ENCODE data around the gene FAM184B. TPM values are rescaled to one million over a fixed set of nuclear protein-coding genes. Genes with fewer than 3 reads are reported as not detected.

The FAM184B gene
- polyA plus RNA-seq, 3 donors: not detected

GRCh38 chr4:17788956-17789355, 7.5 kb upstream of the FAM184B start:
- H3K4me3 Mint-ChIP-seq: no peak overlapping the region
- Histone ChIP-seq H3K36me3 (replicated peaks in 1 of 2; ENCODE audit: control insufficient read depth in 1 of 2, insufficient read depth in 2 of 2, low read length in 2 of 2) (peaks cover 0 to under 1% of the 10 kb centered on the region in 2 donors), H3K4me2 (replicated peaks; ENCODE audit: extremely low read depth, low read length, poor library complexity, severe bottlenecking) (no peak overlapping the region), H3K27ac (ENCODE audit: low read depth in 1 of 2, low read length in 2 of 2) (no peak overlapping the region), H3K27me3 (ENCODE audit: control insufficient read depth in 2 of 2, insufficient read depth in 2 of 2, low read length in 2 of 2) (peaks cover 2 to 3% of the 10 kb centered on the region in 2 donors), H3K4me1 (ENCODE audit: control insufficient read depth in 1 of 2, insufficient read depth in 2 of 2, low read length in 2 of 2) (no peaks in the 10 kb centered on the region), H3K9me3 (replicated peaks in 1 of 2; ENCODE audit: control insufficient read depth in 1 of 2, insufficient read depth in 1 of 2, low read length in 2 of 2) (no peaks in the 10 kb centered on the region), H3K79me2 (ENCODE audit: insufficient read depth, low read length) (no peaks in the 10 kb centered on the region), H3K9ac (ENCODE audit: insufficient read depth, low read length, poor library complexity, severe bottlenecking) (no peak overlapping the region), H3K4me3 (replicated peaks in 1 of 3; ENCODE audit: low read depth in 2 of 3, low read length in 3 of 3) (no peak overlapping the region), H2AFZ (ENCODE audit: insufficient read depth, low read depth, low read length, poor library complexity, severe bottlenecking) (no peak overlapping the region), H4K20me1 (ENCODE audit: insufficient read depth, low read length) (no peaks in the 10 kb centered on the region)
- intact Hi-C loops (cut with micrococcal nuclease): no loop called here
- H3K9me3 Mint-ChIP-seq: peaks cover 0 to 6% (median 0%) of the 10 kb centered on the region in 7 donors
- no peak for TF ChIP-seq CTCF (IDR thresholded peaks at IDR 0.05)
- H3K4me1 Mint-ChIP-seq: no peaks in the 10 kb centered on the region
- DNase-seq: no peak
- peaks cover 0 to 5% (median 4%) of the 10 kb centered on the region in 3 donors for H3K27me3 Mint-ChIP-seq (ENCODE audit: low read depth in 3 of 3)
- H3K27ac Mint-ChIP-seq: no peak overlapping the region
- peaks cover 19 to 27% of the 10 kb centered on the region in 2 donors for H3K36me3 Mint-ChIP-seq

- peaks cover 0 to 7% (median 0%) of the 10 kb centered on the region in 7 donors for H3K9me3 Mint-ChIP-seq
- no CpG with 5 or more reads among the region's 5 CpGs for WGBS (ENCODE audit: insufficient coverage)
Observed at GRCh38 chr4:17787315-17787714, 5.9 kb upstream of the FAM184B start.

More at GRCh38 chr4:17787315-17787714, 5.9 kb upstream of the FAM184B start:
- H3K36me3 Mint-ChIP-seq: peaks cover 15 to 16% of the 10 kb centered on the region in 2 donors
- no peak overlapping the region for H3K4me3 Mint-ChIP-seq
- Histone ChIP-seq H3K4me2 (replicated peaks; ENCODE audit: extremely low read depth, low read length, poor library complexity, severe bottlenecking) (no peak overlapping the region), H3K27ac (ENCODE audit: low read depth in 1 of 2, low read length in 2 of 2) (no peak overlapping the region), H3K4me1 (ENCODE audit: control insufficient read depth in 1 of 2, insufficient read depth in 2 of 2, low read length in 2 of 2) (no peaks in the 10 kb centered on the region), H2AFZ (ENCODE audit: insufficient read depth, low read depth, low read length, poor library complexity, severe bottlenecking) (no peak overlapping the region), H3K9ac (ENCODE audit: insufficient read depth, low read length, poor library complexity, severe bottlenecking) (no peak overlapping the region), H3K27me3 (ENCODE audit: control insufficient read depth in 2 of 2, insufficient read depth in 2 of 2, low read length in 2 of 2) (peaks cover 8 to 12% of the 10 kb centered on the region in 2 donors), H3K4me3 (replicated peaks in 1 of 3; ENCODE audit: low read depth in 2 of 3, low read length in 3 of 3) (no peak overlapping the region), H3K36me3 (replicated peaks in 1 of 2; ENCODE audit: control insufficient read depth in 1 of 2, insufficient read depth in 2 of 2, low read length in 2 of 2) (no peaks in the 10 kb centered on the region), H4K20me1 (ENCODE audit: insufficient read depth, low read length) (no peaks in the 10 kb centered on the region), H3K9me3 (replicated peaks in 1 of 2; ENCODE audit: control insufficient read depth in 1 of 2, insufficient read depth in 1 of 2, low read length in 2 of 2) (peaks cover 0 to 4% of the 10 kb centered on the region in 2 donors), H3K79me2 (ENCODE audit: insufficient read depth, low read length) (no peaks in the 10 kb centered on the region)
- no peak overlapping the region for H3K27ac Mint-ChIP-seq
- no peaks in the 10 kb centered on the region for H3K4me1 Mint-ChIP-seq
- H3K27me3 Mint-ChIP-seq (ENCODE audit: low read depth in 3 of 3): peaks cover 8 to 13% (median 10%) of the 10 kb centered on the region in 3 donors
- DNase-seq: no peak
- intact Hi-C loops (cut with micrococcal nuclease): no loop called here
- TF ChIP-seq CTCF (IDR thresholded peaks at IDR 0.05): no peak

Data from CD14-positive monocyte (primary cell).